Thyroid gland (tissue), 4 donors: Measurements from ENCODE around the gene SSX4B.
"Not testable (repeated sequence)": the region's sequence is repeated elsewhere in the genome, so short reads cannot be mapped to it uniquely, and the experiment has no call there.

Experiments
- CTCF ChIP-seq, 6 experiments: fragments of 200-600 bp in 3 of 6; fragments of 450-650 bp in 3 of 6; sonication (generic) in 3 of 6; IDR thresholded peaks; one replicate each; pipeline ENCODE4 v1.5.1; 2016 to 2019; ENCODE audit warnings: antibody characterized with exemption in 6 of 6, mild to moderate bottlenecking in 2 of 6, inconsistent platforms in 1 of 6, moderate library complexity in 1 of 6
- POLR2A ChIP-seq, 2 donors: fragments of 450-650 bp; IDR thresholded peaks; one replicate each; pipeline ENCODE4 v1.6.1; 2017; ENCODE audit warnings: antibody characterized with exemption in 2 of 2, mild to moderate bottlenecking in 2 of 2, moderate library complexity in 1 of 2

GRCh38 chrX:48370408-48370807, 41.4 kb downstream of the SSX4B start:
- TF ChIP-seq POLR2A, CTCF (IDR thresholded peaks at IDR 0.05): not testable (repeated sequence)
